CD4-positive, CD25-positive, alpha-beta regulatory T cell (primary cell): ENCODE measurements around the gene COL20A1. TPM values are rescaled to one million over a fixed set of nuclear protein-coding genes. Genes with fewer than 3 reads are reported as not detected.

Experiments
- ATAC-seq, 2 donors: fragments of 150-1000 bp; cut with Tn5 transposase; one replicate each; pipeline ENCODE4 v1.10.0; 2021; ENCODE audit warnings: low read depth in 2 of 2, moderate number of reproducible peaks in 2 of 2, moderate library complexity in 1 of 2
- DNase-seq, 3 donors: peaks; one replicate each; pipeline versions ENCODE4 v3.0.0 to v3.0.0-alpha.2; 2012 to 2022; ENCODE audit warnings: mixed read lengths in 1 of 3
- H3K27ac ChIP-seq: one replicate; pipeline ENCODE4 v1.7.0; 2013; ENCODE audit warnings: mild to moderate bottlenecking, low read length; ENCODE audit not compliant: insufficient read depth, poor library complexity, severe bottlenecking
- H3K27me3 ChIP-seq: one replicate; pipeline ENCODE4 v1.7.0; 2013; ENCODE audit warnings: low read length; ENCODE audit not compliant: control insufficient read depth, insufficient read depth
- H3K36me3 ChIP-seq: one replicate; pipeline ENCODE4 v1.7.0; 2013; ENCODE audit warnings: mild to moderate bottlenecking, low read length, moderate library complexity; ENCODE audit not compliant: control insufficient read depth, insufficient read depth
- H3K4me1 ChIP-seq: 2 replicates; pipeline ENCODE4 v1.7.0; 2013; ENCODE audit warnings: mild to moderate bottlenecking, low read length; ENCODE audit not compliant: insufficient read depth, control insufficient read depth, poor library complexity, severe bottlenecking
- H3K4me3 ChIP-seq: one replicate; pipeline ENCODE4 v1.7.0; 2013; ENCODE audit warnings: low read depth, mild to moderate bottlenecking, low read length, moderate library complexity
- H3K9me3 ChIP-seq, 2 experiments: 1 replicate in 1 of 2; 2 replicates in 1 of 2; pipeline ENCODE4 v1.7.0; 2013; ENCODE audit warnings: low read length in 2 of 2, mild to moderate bottlenecking in 1 of 2, moderate library complexity in 1 of 2; ENCODE audit not compliant: control insufficient read depth in 2 of 2
- H3K27ac Mint-ChIP-seq, 3 donors: one replicate each; pipeline ENCODE4 v1.8.0; 2020 to 2022; ENCODE audit warnings: mild to moderate bottlenecking in 3 of 3, mixed read lengths in 3 of 3, moderate library complexity in 2 of 3
- H3K27me3 Mint-ChIP-seq: one replicate; pipeline ENCODE4 v1.8.0; 2022; ENCODE audit warnings: mild to moderate bottlenecking, mixed read lengths
- H3K36me3 Mint-ChIP-seq: one replicate; pipeline ENCODE4 v1.8.0; 2020; ENCODE audit warnings: mixed read lengths
- H3K4me1 Mint-ChIP-seq, 4 donors: one replicate each; pipeline ENCODE4 v1.8.0; 2020 to 2022; ENCODE audit warnings: mixed read lengths in 4 of 4, mild to moderate bottlenecking in 1 of 4
- H3K4me3 Mint-ChIP-seq, 4 donors: one replicate each; pipeline ENCODE4 v1.8.0; 2020 to 2022; ENCODE audit warnings: mild to moderate bottlenecking in 4 of 4, mixed read lengths in 4 of 4, moderate library complexity in 3 of 4
- H3K9me3 Mint-ChIP-seq, 7 donors: one replicate each; pipeline ENCODE4 v1.8.0; 2020 to 2022; ENCODE audit warnings: mixed read lengths in 7 of 7, mild to moderate bottlenecking in 3 of 7, moderate library complexity in 2 of 7
- polyA plus RNA-seq, 4 donors: library from polyadenylated mRNA; unstranded; fragments of 300-500 nt; fragmentation: Illumina TruSeq; gene quantifications; one replicate each; pipeline ENCODE4 v1.2.3, GENCODE V29; 2021
- total RNA-seq: library from RNA; stranded (reverse); gene quantifications from one replicate; pipeline ENCODE4 v1.2.3, GENCODE V29; 2022

COL20A1 gene
- total and polyA plus RNA-seq, 5 donors from 2014 or later, result 0.20 TPM; not detected in 4

GRCh38 chr20:63369724-63370617, 77.0 kb downstream of the COL20A1 start:
- no peaks in the 10 kb centered on the region for H3K9me3 Mint-ChIP-seq
- Histone ChIP-seq H3K27ac (no peak overlapping the region), H3K36me3 (no peaks in the 10 kb centered on the region), H3K4me1 (no peaks in the 10 kb centered on the region), H3K4me3 (no peak overlapping the region), H3K9me3 (no peaks in the 10 kb centered on the region), H3K27me3 (no peaks in the 10 kb centered on the region)
- ATAC-seq (no peak), DNase-seq (no peak)
- H3K27me3 Mint-ChIP-seq, result no peaks in the 10 kb centered on the region
- H3K4me1 Mint-ChIP-seq, result no peaks in the 10 kb centered on the region
- no peak overlapping the region for H3K4me3 Mint-ChIP-seq
- H3K27ac Mint-ChIP-seq, result no peak overlapping the region
- H3K36me3 Mint-ChIP-seq, result no peaks in the 10 kb centered on the region

GRCh38 chr20:63370618-63371187, 77.7 kb downstream of the COL20A1 start:
- Histone ChIP-seq H3K9me3 (no peaks in the 10 kb centered on the region), H3K4me3 (no peak overlapping the region), H3K27ac (no peak overlapping the region), H3K27me3 (no peaks in the 10 kb centered on the region), H3K4me1 (no peaks in the 10 kb centered on the region), H3K36me3 (no peaks in the 10 kb centered on the region)
- Mint-ChIP-seq H3K9me3 (no peaks in the 10 kb centered on the region), H3K36me3 (no peaks in the 10 kb centered on the region), H3K27me3 (no peaks in the 10 kb centered on the region), H3K4me3 (no peak overlapping the region), H3K4me1 (no peaks in the 10 kb centered on the region), H3K27ac (no peak overlapping the region)
- DNase-seq, result no peak
- no peak for ATAC-seq

GRCh38 chr20:63371291-63371865, 78.4 kb downstream of the COL20A1 start:
- H3K4me1 ChIP-seq, result no peaks in the 10 kb centered on the region
- no peak overlapping the region for H3K27ac ChIP-seq
- Mint-ChIP-seq H3K4me1 (no peaks in the 10 kb centered on the region), H3K27ac (no peak overlapping the region), H3K36me3 (no peaks in the 10 kb centered on the region), H3K9me3 (no peaks in the 10 kb centered on the region), H3K4me3 (no peak overlapping the region), H3K27me3 (no peaks in the 10 kb centered on the region)
- DNase-seq, result no peak
- no peak overlapping the region for H3K4me3 ChIP-seq
- no peak for ATAC-seq
- H3K9me3 ChIP-seq, result no peaks in the 10 kb centered on the region
- no peaks in the 10 kb centered on the region for H3K27me3 ChIP-seq
- H3K36me3 ChIP-seq, result no peaks in the 10 kb centered on the region

- Mint-ChIP-seq H3K4me1 (no peaks in the 10 kb centered on the region), H3K27ac (no peak overlapping the region), H3K27me3 (peaks cover under 1% of the 10 kb centered on the region), H3K4me3 (no peak overlapping the region), H3K36me3 (no peaks in the 10 kb centered on the region), H3K9me3 (no peaks in the 10 kb centered on the region)
- H3K27me3 ChIP-seq, result no peaks in the 10 kb centered on the region
- DNase-seq, result no peak
- no peaks in the 10 kb centered on the region for H3K36me3 ChIP-seq
- no peak for ATAC-seq
- no peak overlapping the region for H3K4me3 ChIP-seq
- H3K4me1 ChIP-seq, result no peaks in the 10 kb centered on the region
- no peaks in the 10 kb centered on the region for H3K9me3 ChIP-seq
- H3K27ac ChIP-seq, result no peak overlapping the region
These were observed 80.2 kb downstream of the COL20A1 start for GRCh38 chr20:63372971-63373885.

- H3K27me3 Mint-ChIP-seq, result peaks cover 5% of the 10 kb centered on the region
- H3K9me3 ChIP-seq, result no peaks in the 10 kb centered on the region
- no peaks in the 10 kb centered on the region for H3K36me3 ChIP-seq
- H3K4me1 ChIP-seq, result no peaks in the 10 kb centered on the region
- no peaks in the 10 kb centered on the region for H3K4me1 Mint-ChIP-seq
- no peak overlapping the region for H3K27ac ChIP-seq
- no peak overlapping the region for H3K27ac Mint-ChIP-seq
- H3K27me3 ChIP-seq, result no peaks in the 10 kb centered on the region
- DNase-seq (no peak), ATAC-seq (no peak)
- no peaks in the 10 kb centered on the region for H3K36me3 Mint-ChIP-seq
- H3K9me3 Mint-ChIP-seq, result peaks cover 0 to 3% (median 0%) of the 10 kb centered on the region in 7 donors
- H3K4me3 Mint-ChIP-seq, result no peak overlapping the region
- H3K4me3 ChIP-seq, result no peak overlapping the region
These were observed 81.0 kb downstream of the COL20A1 start for GRCh38 chr20:63373996-63374395.

- no peak overlapping the region for H3K27ac Mint-ChIP-seq
- peaks cover 5% of the 10 kb centered on the region for H3K27me3 Mint-ChIP-seq
- DNase-seq (no peak), ATAC-seq (no peak)
- H3K27me3 ChIP-seq, result no peaks in the 10 kb centered on the region
- H3K9me3 ChIP-seq, result no peaks in the 10 kb centered on the region
- H3K4me1 Mint-ChIP-seq, result no peaks in the 10 kb centered on the region
- H3K4me3 ChIP-seq, result no peak overlapping the region
- no peaks in the 10 kb centered on the region for H3K4me1 ChIP-seq
- no peak overlapping the region for H3K4me3 Mint-ChIP-seq
- no peaks in the 10 kb centered on the region for H3K36me3 Mint-ChIP-seq
- H3K27ac ChIP-seq, result no peak overlapping the region
- peaks cover 0 to 5% (median 0%) of the 10 kb centered on the region in 7 donors for H3K9me3 Mint-ChIP-seq
- no peaks in the 10 kb centered on the region for H3K36me3 ChIP-seq
These were observed 81.5 kb downstream of the COL20A1 start for GRCh38 chr20:63374504-63374903.

GRCh38 chr20:63375438-63375837, 82.5 kb downstream of the COL20A1 start:
- Histone ChIP-seq H3K4me3 (no peak overlapping the region), H3K9me3 (no peaks in the 10 kb centered on the region), H3K4me1 (no peaks in the 10 kb centered on the region), H3K36me3 (no peaks in the 10 kb centered on the region), H3K27ac (no peak overlapping the region), H3K27me3 (no peaks in the 10 kb centered on the region)
- Mint-ChIP-seq H3K4me3 (no peak overlapping the region), H3K27ac (no peak overlapping the region), H3K4me1 (no peaks in the 10 kb centered on the region), H3K27me3 (peaks cover 5% of the 10 kb centered on the region), H3K36me3 (no peaks in the 10 kb centered on the region), H3K9me3 (peaks cover 0 to 5% (median 0%) of the 10 kb centered on the region in 7 donors)
- ATAC-seq (no peak), DNase-seq (no peak)
